ENCODE results near the gene PDE4B.
A peak's percentile ranks its signal among the peaks of the same experiment; 100 is the strongest.

Gene PDE4B

DNA sequence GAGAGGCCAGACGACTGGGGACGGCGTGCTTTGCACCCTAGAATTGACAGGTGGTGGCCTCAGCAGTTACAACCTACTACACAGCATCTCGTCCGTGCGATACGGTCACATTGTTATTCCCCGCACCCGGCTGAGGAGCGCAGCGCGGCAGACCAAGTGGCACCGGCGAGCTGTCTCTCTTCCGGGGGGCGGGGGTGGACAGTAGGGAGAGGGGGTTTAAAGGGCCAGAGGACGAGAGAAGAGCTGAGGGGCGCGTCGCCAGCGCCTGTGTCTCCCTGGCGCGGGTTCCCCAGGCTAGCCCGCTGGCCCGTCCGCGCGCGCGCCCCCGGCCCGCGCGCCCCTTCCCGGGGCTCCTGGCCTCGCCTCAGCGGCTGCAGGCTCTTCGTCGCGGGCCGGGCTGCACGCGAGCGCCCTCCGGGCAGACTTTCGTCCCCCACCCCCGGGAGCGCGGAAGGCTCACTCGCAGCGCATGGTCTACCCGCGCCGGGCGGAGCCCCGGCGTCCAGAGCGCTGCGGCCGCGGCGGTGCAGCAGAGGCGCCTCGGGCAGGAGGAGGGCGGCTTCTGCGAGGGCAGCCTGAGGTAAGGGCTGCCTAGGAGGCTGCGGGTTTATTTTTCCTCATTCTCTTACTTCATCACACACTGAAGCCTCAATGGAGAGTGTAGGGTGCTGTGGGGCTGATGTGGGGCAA lies at the start of gene PDE4B:
Gene PDE4B (plus strand): TSS at position 227 of the 690 bp plus-strand sequence.
- peak; percentile 58 for DNase-seq (ENCODE audit: low spot score)

DNA sequence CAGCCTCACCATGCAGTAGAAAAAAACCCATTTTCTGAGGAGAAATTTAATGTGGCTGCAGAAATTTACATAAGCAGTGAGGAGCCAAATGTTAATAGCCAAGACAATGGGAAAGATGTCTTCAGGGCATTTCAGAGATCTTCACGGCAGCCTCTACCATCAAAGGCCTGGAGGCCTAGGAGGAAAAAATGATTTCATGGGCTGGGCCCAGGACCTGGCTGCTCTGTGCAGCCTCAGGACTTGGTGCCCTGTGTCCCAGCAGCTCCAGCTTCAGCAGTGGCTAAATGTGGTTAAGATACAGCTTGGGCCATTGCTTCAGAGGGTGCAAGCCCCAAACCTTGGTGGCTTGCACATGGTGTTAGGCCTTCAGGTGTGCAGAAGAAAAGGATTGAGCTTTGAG lies 48.0 kb upstream of the PDE4B start:
- DNase-seq (ENCODE audit: low spot score): no peak

DNA sequence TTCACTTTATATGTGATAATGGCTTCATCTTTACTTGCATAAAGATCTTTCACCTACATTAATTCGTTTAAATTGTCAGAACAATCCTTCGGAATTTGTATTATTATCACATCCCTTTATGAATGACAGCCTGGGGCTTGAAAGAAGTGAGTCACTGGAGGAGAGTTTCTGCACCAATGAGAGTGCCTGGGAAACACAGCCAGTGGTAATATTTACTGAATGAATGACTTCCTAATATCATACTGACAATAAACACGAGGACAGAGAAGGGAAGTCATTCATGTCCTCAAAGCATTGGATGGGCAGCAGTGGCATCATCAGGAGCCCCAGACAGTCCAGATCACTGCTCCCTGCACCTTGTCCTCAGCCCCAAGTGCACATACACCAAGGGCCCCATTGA lies 40.7 kb upstream of the PDE4B start:
- no peak for DNase-seq (ENCODE audit: low spot score)

DNA sequence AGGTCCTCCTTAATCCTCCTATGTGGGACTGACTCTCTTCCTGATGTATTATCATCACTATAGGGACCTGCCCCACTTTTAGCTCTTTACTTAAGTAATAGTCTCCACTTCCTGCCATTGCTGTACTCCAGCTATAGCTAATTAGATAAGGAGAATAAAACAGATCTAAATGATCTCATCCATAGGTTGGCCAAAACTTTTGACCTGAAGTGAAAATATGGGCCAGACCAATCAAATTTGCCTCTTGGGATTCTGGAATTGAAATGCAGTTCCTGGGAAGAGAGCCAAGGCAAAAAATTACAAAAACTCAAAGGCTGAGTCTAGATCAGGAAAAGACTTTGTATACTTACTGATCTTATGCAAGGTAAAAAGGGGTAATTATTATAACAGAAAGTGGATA lies 36.1 kb upstream of the PDE4B start:
- DNase-seq (ENCODE audit: low spot score): no peak

DNA sequence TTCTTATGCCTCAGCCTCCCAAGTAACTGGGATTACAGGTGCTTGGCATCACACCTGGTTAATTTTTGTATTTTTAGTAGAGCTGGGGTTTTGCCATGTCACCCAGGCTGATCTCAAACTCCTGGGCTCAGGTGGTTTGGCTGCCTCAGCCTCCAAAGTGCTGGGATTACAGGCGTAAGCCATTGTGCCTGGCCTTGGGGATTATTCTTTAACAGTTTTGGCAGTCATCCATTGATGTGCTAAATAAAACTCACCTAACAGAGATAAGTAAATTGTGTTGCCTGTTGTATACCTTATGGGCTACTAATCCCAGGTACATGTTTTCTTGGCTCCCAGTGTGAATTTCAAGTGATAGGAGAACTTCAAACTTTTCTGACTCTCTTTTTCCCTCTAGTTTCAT lies 35.2 kb upstream of the PDE4B start:
- DNase-seq (ENCODE audit: low spot score): no peak

DNA sequence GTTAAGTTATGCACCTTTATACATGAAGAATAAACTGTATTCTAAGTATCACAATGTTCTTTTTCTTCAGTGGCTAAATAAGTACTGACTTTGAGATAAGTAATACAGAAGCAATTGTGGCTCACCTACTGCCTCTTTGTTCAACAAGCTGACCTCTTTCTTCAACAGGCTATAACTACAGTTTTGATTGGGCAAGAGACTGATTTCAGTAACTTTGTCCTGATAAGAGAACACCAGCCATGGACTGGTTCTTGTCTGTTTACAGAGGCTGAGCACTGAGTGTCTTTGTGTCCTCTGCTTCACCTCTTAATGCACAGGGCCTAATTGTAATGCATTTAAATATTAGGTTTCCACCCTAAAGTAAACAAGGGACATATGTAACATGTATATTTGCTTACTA lies 34.6 kb upstream of the PDE4B start:
- DNase-seq (ENCODE audit: low spot score): no peak

DNA sequence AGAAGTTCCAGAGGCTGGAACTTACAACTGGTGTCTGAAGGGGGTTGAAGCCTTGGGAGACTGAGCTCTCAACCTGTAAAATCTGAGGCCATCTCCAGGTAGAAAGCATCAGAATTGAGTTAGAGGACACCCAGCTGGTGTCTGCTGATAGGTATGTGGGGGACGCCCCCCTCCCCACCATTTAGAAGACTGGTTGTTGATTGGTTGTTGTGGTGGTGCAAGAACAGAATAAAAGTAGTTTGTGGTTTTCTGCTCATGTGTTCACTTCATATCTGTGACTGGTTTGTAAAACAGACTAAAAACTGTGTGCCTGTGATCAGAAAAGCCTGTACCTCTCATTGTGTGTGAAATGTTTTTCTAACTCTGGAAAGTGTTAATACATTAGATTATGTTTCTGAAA lies 33.2 kb upstream of the PDE4B start:
- no peak for DNase-seq (ENCODE audit: low spot score)

DNA sequence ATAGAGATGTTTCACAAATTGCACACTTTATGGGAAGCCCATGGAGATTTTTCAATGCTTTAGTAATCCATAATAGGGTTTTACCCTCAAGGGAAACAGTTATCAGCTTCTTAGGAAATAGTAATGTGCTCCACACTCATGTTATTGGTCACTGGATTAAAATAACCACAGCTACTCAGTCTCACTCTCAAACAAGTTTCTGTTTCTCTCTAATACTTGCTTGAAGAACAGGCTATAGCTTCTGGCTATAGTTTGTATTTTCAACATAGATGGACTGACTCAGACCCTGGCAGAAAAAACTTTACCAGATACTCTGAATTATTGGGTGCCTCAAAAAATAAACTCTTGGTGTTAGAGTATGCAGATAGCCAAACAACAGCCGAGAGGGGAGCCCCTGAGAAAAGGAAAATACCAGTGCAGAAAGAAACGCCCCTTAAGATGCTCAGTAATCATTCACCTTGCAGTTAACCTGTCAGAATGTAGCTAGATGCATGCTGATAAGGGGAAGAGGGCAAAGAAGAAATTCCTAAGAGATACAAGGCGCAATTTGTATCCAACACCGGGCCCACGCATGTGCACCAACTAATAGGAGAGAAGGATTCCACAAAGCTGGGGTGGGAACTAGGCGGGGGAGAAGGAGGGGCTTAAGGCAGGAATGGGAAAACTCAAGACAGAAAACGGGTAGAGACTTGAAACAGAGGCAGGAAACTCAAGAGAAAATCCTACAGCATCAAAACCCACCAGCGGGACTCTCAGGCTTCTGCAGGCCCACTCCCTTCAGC lies 30.4 kb upstream of the PDE4B start:
- DNase-seq (ENCODE audit: low spot score): no peak

DNA sequence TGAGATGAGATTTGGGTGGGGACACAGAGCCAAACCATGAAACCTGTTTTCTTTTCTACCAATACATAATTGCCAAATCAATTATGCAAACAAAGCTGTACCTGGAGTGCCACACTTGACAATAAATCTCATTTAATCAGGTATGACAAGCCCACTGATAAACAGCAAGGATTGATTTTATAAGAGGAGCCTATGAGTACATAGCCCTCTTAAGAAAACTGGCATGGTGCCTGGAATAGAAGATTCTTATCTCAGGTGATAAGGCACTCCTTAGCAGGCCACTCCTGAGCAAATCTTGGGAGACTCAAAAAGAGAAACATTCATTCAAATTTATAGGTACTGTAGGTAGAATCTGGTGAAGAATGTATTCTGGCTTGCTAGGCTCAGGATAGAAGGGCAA lies 28.6 kb upstream of the PDE4B start:
- DNase-seq (ENCODE audit: low spot score): no peak

DNA sequence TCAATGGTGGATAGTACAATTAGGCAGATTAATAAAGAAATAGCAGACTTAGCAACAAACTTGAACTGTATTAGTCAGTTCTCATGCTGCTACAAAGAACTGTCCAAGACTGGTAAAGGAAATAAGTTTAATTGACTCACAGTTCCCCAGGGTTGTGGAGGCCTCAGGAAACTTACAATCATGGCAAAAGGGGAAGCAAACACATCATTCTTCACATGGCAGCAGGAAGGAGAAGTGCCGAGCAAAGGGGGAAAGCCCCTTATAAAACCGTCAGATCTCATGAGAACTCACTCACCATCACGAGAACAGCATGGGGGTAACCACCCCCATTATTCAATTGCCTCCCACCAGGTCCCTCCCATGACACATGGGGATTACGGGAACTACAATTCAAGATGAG lies 27.1 kb upstream of the PDE4B start:
- DNase-seq (ENCODE audit: low spot score): no peak

DNA sequence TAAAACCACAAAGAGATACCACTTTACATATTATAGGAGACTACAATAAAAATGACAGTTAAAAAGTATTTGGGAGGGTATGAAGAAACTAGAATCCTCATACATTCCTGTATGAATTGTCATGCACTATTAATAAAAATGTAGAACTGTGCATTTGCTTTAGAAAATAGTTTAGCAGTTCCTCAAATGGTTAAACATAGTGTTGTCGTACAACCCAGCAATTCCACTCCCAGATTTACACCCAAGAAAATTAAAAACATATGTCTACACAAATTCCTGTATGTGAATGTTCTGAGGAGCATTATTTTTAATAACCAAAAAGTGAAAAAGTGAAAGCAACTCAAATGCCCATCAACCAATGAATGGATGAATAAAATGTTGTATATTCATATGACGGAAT lies 23.1 kb upstream of the PDE4B start:
- no peak for DNase-seq (ENCODE audit: low spot score)

DNA sequence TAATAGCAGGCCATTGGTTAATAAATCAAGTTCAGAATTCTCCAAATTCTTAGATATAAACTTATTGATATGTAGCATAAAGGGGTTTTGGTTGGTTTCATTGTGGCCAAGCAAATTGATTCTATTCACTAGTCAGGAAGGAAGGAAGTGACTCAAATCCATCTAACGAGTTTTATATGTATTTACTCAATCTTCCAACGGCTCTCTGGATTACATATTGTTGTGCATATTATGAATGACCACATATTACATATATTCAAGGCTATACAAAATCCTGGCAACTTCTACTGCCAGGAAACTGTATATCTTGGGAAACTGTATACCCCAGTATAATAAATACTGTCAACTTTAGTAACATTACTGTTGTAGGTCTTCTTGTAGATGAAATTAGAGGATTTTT lies 20.1 kb upstream of the PDE4B start:
- no peak for DNase-seq (ENCODE audit: low spot score)

DNA sequence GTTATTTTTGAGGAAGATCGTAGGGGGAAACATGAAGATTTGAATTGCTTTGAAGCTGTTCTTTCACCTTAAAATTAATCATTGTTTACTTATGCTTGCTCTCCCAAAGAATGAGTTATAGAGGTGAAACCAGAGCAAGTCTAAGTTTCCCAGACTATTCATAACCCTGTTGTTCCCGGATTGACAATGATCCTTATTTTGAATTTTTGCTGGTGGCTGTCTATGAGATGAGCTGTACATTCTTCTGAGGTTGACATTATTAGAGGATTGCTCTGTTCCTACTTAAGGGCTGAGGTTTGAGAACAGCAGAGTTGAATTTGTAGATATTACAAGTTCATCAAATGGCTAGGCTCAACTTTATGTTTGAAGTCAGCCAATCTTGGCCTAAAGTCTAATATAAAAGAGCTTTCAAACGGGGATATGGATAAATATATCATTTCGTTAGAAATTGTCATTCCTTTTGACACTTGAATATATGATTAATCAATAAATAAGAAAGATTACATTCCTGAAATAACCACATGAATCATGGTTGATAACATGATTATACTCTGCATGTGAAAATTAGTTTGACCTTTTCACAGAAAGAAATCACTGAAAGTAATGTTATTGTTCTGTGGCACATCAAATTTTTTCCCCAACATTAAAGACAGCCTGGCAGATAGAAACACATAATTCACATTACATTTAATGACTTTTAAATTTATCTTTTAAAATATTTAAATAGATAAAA lies 19.1 kb upstream of the PDE4B start:
- no peak for DNase-seq (ENCODE audit: low spot score)

DNA sequence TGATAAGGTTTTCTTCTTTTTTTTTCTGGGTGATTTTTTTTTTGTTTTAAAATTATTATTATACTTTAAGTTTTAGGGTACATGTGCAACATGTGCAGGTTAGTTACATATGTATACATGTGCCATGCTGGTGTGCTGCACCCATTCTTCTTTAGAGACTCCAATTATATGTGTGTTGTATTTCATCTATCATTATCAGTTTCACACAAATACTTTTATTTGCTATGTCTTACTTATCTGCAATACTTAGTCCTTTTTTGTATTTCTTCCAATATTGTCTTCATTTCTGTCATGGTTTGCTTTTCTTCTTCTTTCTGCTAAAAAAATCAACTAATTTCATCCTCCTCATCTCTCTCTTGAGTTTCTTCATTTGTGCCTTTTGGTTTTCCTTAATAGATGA lies 3.9 kb upstream of the PDE4B start:
- DNase-seq (ENCODE audit: low spot score): no peak

DNA sequence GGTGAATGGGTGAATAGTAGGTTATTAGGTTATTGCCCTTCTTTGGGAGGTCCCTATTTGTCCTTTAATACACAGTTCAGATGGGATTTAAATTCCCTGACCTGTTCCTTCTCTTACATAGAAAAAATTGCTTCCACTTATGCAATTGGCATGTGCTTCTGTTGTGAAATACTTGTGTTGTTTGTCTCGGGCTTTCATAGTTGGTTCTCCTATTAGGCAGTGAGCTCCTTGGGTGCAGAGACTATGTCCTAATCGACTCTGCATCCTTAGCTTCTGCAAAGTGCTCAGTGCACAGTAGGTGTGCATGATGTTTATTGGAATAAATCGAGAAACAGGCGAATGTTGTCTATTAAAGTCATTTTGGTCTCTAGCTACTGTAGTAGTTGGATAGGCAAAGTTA lies 1.3 kb upstream of the PDE4B start:
- no peak for DNase-seq (ENCODE audit: low spot score)

DNA sequence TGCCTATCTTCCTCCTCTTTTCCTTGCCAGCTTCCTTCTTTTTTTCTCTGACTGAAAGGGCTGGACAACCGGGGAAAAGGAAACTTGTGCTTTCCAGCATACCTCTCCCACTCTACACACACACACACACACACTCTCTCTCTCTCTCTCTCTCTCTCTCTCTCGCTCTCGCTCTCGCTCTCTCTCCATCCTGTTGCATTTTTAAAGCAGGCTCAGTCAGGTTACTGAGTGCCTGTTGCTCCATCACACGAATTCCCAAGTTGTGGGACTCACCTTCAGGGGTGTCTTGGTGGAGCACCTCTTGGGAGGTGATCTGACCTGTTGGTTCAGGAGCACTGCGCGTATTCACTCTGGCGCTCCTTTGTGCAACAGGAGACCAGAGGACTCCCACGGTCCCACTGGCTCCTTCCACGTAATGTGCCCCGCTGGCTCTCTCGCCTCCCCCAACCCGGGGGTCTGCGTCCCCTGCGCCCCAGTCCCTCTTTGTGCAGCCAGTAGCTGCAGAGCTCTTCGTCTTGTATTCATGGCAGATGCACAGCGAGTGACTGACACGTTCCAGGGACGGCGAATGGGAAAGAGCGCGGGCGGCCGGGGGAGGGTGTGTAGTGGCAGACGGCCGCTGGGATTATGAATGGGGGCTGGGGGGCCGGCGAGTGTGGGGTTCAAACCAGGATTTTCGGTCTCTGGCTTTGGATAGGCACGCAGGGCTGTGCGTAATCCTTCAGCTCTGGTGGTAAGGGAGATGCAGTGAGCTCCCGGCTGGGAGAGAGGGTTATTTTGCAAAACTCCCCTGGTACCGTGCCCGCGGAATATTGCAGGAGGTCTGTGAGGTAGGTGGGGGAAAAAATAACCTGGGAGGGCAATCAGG lies 660 bp upstream of the PDE4B start:
- DNase-seq (ENCODE audit: low spot score): peak; percentile 23

DNA sequence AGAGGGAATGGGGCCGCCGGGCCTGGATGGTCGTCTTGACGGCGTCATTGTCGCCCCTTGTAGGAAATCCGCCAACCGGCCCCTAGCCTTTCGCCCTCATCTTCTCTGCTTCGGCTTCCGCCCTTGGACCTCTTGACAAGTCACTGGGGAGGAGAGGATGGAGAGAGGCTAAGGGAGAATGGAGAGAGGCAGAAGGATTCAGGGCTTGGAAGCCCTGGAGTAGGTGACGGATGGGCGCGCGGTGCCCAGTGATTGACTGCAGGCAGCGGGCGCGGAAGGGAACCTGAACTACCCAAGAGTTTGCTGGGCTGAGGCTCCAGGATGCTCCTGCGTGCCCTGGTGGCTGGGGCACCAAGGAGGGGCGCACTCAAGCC lies 651 bp downstream of the PDE4B start:
- peak; percentile 18 for DNase-seq (ENCODE audit: low spot score)

DNA sequence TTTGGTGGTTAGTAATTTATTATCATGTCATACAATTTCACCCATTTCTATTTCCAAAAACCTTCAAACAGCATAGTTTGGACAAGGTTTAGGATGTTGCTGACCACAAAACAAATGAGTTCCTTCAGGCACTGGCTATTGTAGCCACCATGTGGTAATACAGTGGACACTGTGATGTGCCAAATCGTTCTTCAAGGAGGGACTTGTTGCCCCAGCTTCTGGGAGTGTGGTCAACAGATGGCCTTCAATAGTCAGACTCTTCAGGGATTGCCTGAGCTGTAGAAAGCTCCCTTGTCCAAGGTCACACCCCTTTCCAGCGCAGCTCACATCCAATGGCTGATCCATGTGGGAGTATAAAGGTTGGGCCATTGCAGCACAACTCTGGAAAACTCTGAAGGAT lies 2.6 kb downstream of the PDE4B start:
- DNase-seq (ENCODE audit: low spot score): no peak

DNA sequence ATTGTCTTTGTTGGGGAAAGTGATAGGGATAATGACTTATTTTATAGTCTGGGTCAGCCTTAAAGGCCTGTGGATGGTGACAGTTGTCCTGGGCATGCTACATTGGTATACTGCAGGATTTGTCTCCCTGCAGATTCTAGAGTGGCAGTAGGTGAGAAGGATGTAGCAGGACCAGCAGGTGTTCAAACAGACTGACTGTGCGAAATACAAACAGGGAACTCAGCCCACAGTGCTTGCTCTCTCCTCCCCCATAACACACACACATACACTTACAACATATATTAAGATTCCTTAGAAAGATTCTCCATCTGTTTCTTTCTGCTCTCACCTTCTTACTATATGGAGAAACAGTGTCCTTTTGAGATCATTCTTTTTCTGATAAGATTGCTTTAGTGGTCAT lies 6.9 kb downstream of the PDE4B start:
- DNase-seq (ENCODE audit: low spot score): no peak

DNA sequence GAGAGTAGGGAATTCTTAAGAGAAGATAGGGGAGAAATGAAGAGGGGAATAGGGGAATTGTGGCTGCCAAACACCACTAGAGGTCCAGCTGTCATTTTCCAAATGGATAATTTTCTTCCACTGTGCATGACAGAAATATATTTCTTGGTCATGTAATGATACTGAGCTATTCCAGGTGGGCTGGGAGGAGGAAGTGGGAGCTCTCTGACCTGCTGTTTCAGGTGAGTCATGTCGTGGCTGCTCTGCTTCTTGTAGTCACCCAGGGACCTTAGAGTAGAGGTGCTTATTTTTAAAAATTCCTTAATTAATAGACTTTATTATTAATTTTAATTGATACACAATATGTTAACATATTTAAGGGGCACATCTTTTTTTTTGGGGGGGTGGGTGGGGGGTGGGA lies 11.9 kb downstream of the PDE4B start:
- DNase-seq (ENCODE audit: low spot score): no peak

DNA sequence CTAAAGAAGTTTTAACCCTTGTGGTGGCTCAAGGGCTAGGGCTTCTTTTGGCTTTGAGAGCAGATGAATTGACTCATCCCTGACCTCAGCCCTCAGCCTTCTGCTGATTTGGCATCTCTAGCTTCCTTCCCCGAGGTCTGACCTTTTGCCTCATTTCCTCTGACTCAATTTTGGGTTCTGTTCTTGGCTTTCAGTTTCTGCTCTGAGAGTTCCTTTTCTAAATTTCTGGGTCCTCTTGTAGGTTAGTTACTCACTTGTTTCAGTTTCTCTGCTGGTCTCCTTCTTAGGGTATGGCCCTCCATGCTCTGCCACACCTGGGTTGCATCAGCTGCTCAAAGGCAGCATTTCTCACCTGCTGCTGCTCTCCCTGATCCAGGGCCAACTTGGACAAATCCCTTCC lies 19.4 kb downstream of the PDE4B start:
- peak; percentile 40 for DNase-seq (ENCODE audit: low spot score)

DNA sequence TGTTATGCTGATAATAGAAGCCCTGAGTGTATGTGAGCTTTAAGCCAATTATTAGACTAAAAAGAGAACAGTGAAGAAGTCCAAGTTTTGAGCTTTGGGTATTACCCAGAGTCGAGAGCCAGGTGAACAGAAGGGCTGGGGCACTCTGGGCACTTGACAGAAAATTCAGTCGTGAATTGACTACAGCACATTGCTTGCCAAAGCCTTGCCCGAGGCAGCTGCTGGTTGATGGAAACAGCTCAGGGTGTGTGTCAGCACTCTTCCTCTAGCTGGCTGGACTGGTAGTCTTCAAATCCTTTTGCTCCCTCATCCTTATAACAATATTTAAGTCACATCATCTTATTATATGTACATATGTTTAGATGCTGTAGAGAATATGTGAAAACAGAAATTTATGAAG lies 21.3 kb downstream of the PDE4B start:
- no peak for DNase-seq (ENCODE audit: low spot score)
